ENCODE measurements around the gene ZNF768. TPM values are rescaled to one million over a fixed set of nuclear protein-coding genes. Genes with fewer than 3 reads are reported as not detected.

The ZNF768 gene
- total and polyA plus RNA-seq, 2 of the 13 experiments (the other 11 are each of a cell fraction or from before 2014, with no cell fraction given), result 26.7 to 34.4 TPM

DNA sequence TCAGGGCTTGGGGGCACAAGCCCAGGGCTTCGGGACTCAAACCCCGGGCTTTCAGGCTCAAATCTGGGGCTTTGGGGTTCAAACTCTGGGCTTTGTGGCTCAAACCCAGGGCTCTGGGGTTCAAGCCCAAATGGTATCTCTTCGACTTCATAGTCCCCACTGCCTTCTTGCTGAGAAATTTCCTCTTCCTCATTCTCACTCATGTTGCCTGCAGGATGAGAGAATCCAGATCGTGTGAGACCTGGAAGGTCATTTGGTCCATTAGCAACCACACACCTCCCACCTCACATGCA lies 576 bp downstream of the ZNF768 start:
- WGBS (ENCODE audit: low lambda C conversion rate), result 59% methylated on average over 4 of the region's 4 CpGs
- no peaks in the 10 kb centered on the region; a peak in 1 of 5 replicates for H3K27me3 ChIP-seq (ENCODE audit: control insufficient read depth in 1 of 2, insufficient read depth in 2 of 2, low read length in 2 of 2)
- intact Hi-C loops (cut with micrococcal nuclease; ENCODE audit: unreplicated experiment), result loop anchor here (2.0 to 10.0 kb wide), 6 partner anchors 33 to 172 kb away; partner anchors contain the start of genes DCTPP1, FBRS, PRR14 and SRCAP
- H3K36me3 ChIP-seq (replicated peaks in 1 of 2; ENCODE audit: control insufficient read depth in 1 of 2, insufficient read depth in 2 of 2, low read length in 2 of 2), result peaks cover 1 to 8% of the 10 kb centered on the region in 2 experiments; a peak in 1 of 5 replicates
- TF ChIP-seq ZNF747 (CRISPR knock-in tag; IDR thresholded peaks at IDR 0.05; ENCODE audit: borderline replicate concordance), result 0 out of 2 replicates have a peak, but pooled peaks have one; percentile 19
- TF ChIP-seq ZNF772 (CRISPR knock-in tag; IDR thresholded peaks at IDR 0.05), result 0 out of 2 replicates have a peak, but pooled peaks have one; percentile 13
- TF ChIP-seq SMAD3 (CRISPR knock-in tag; IDR thresholded peaks at IDR 0.05), result no peak
- no peak for TF ChIP-seq ZNF143 (CRISPR knock-in tag; IDR thresholded peaks at IDR 0.05)
- TF ChIP-seq ZFP41 (CRISPR knock-in tag; IDR thresholded peaks at IDR 0.05; ENCODE audit: borderline replicate concordance), result no peak
- no peak for TF ChIP-seq ZNF709 (CRISPR knock-in tag; IDR thresholded peaks at IDR 0.05)
- 0 out of 2 replicates have a peak, but pooled peaks have one; percentile 0 for TF ChIP-seq ZBTB8A (CRISPR knock-in tag; IDR thresholded peaks at IDR 0.05; ENCODE audit: borderline replicate concordance, low read depth)
- no peak for TF ChIP-seq HOXA3 (CRISPR knock-in tag; IDR thresholded peaks at IDR 0.05)
- no peak for TF ChIP-seq TEAD3 (CRISPR knock-in tag; optimal IDR thresholded peaks at IDR 0.05; ENCODE audit: borderline replicate concordance)
- no peak for TF ChIP-seq MATR3 (CRISPR knock-in tag; IDR thresholded peaks at IDR 0.05)
- TF ChIP-seq ATRX (CRISPR knock-in tag; IDR thresholded peaks at IDR 0.05; ENCODE audit: borderline replicate concordance), result no peak
- no peak for TF ChIP-seq ZBTB20 (CRISPR knock-in tag; IDR thresholded peaks at IDR 0.05; ENCODE audit: borderline replicate concordance, low read depth)
- no peak for TF ChIP-seq ZNF235 (CRISPR knock-in tag; IDR thresholded peaks at IDR 0.05; ENCODE audit: borderline replicate concordance)
- no peak for TF ChIP-seq MED13 (CRISPR knock-in tag; IDR thresholded peaks at IDR 0.05)
- TF ChIP-seq, protein P1, sequence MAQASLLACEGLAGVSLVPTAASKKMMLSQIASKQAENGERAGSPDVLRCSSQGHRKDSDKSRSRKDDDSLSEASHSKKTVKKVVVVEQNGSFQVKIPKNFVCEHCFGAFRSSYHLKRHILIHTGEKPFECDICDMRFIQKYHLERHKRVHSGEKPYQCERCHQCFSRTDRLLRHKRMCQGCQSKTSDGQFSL (CRISPR knock-in tag; IDR thresholded peaks at IDR 0.05), result no peak
- TF ChIP-seq, protein P2, sequence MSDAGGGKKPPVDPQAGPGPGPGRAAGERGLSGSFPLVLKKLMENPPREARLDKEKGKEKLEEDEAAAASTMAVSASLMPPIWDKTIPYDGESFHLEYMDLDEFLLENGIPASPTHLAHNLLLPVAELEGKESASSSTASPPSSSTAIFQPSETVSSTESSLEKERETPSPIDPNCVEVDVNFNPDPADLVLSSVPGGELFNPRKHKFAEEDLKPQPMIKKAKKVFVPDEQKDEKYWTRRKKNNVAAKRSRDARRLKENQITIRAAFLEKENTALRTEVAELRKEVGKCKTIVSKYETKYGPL (CRISPR knock-in tag; IDR thresholded peaks at IDR 0.05), result 0 out of 2 replicates have a peak, but pooled peaks have one; percentile 20
- no peak for TF ChIP-seq TBX2 (CRISPR knock-in tag; IDR thresholded peaks at IDR 0.05; ENCODE audit: borderline replicate concordance)
- no peak for TF ChIP-seq NR3C1 (CRISPR knock-in tag; IDR thresholded peaks at IDR 0.05)
- no peak for TF ChIP-seq MYC (CRISPR knock-in tag; IDR thresholded peaks at IDR 0.05; ENCODE audit: borderline replicate concordance)
- no peak for TF ChIP-seq ZNF557 (CRISPR knock-in tag; IDR thresholded peaks at IDR 0.05)
- ATAC-seq (no peak), FAIRE-seq (peak; percentile 36), DNase-seq (ENCODE audit: low spot score) (no peak)
- H3K27ac ChIP-seq (ENCODE audit: extremely low read length, insufficient read depth, low read length), result peak overlapping the region; percentile 59
- ChIA-PET CTCF (ENCODE audit: low intra/inter-chr PET ratio, low total read pairs) (no interaction called here), POLR2A (interaction anchor here (1.3 to 2.3 kb wide), 5 partner anchors 8 to 96 kb away, joined by 5 to 9 read pairs (median 6); partner anchors contain the start of genes DCTPP1 and ZNF764)
- no peaks in the 10 kb centered on the region for H3K79me2 ChIP-seq (ENCODE audit: insufficient read depth, low read length)
- H2AFZ ChIP-seq (ENCODE audit: low read length), result no peak overlapping the region
- peak overlapping the region; percentile 78 to 97 (median 87) for H3K4me3 ChIP-seq (replicated peaks in 1 of 3; ENCODE audit: insufficient read depth in 1 of 3, low read depth in 2 of 3, low read length in 3 of 3)
- H3K4me1 ChIP-seq (ENCODE audit: insufficient read depth, low read length), result peaks cover 59% of the 10 kb centered on the region
- H3K9ac ChIP-seq (ENCODE audit: insufficient read depth, low read depth, low read length), result peak overlapping the region; percentile 97
- H3K4me2 ChIP-seq (ENCODE audit: low read depth, low read length), result peak overlapping the region; percentile 81
- H4K20me1 ChIP-seq (ENCODE audit: insufficient read depth, low read length), result no peaks in the 10 kb centered on the region
- H3K9me3 ChIP-seq (ENCODE audit: low read length), result no peaks in the 10 kb centered on the region
- BruUV-seq (replicated peaks), result TSS peak; percentile 44
- in situ Hi-C loops (cut with HindIII; ENCODE audit: extremely low pct_ligation_motif_present, low pct_unique_long_range_greater_than_20kb), result no loop called here

Data from HepG2 (cell line).